HFF-Myc (cell line): ENCODE data around the gene E2F6.

Experiments used
- DNase-seq: peaks from one replicate; pipeline ENCODE4 v3.0.0-alpha.2; 2011; ENCODE audit warnings: low read depth; ENCODE audit errors: extremely low read depth
- H3K4me3 ChIP-seq: replicated peaks from 2 replicates; pipeline ENCODE4 v1.5.1; 2011; ENCODE audit warnings: low read depth, mild to moderate bottlenecking, control low read depth, low read length
- CTCF ChIP-seq: IDR thresholded peaks from 2 replicates; pipeline ENCODE4 v1.5.1; 2012; ENCODE audit warnings: mild to moderate bottlenecking, low read depth, low read length, control low read depth; ENCODE audit errors: missing control alignments

The E2F6 gene

DNA sequence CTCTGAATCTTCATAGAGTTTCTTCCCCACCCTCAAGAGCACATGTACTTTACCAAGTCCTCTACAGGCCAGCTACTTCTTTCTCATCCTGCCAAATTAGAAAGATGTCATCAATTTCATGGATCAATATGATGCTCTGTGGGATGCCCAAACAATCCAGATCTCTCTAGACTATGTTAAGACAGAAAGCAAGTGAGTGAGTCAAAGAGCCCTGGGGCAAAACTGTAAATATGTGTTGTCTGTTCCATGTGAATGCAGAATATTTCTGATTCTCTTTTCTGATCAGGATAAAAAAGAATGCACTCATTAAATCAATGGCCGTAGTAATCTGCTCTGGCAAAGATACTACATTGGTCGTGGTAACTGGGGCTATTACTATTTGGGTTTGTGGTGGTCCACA lies 68.4 kb downstream of the E2F6 start:
- no peak for TF ChIP-seq CTCF
- no peak for DNase-seq
- H3K4me3 ChIP-seq: no peak overlapping the region

- no peak overlapping the region for H3K4me3 ChIP-seq
- no peak for TF ChIP-seq CTCF
- no peak for DNase-seq
These were observed 69.2 kb downstream of the E2F6 start for GRCh38 chr2:11396467-11397445.

GRCh38 chr2:11396021-11396420 lies 69.9 kb downstream of the E2F6 start:
- no peak for TF ChIP-seq CTCF
- H3K4me3 ChIP-seq: no peak overlapping the region
- no peak for DNase-seq

GRCh38 chr2:11395389-11395788 lies 70.6 kb downstream of the E2F6 start:
- no peak for DNase-seq
- H3K4me3 ChIP-seq: no peak overlapping the region
- no peak for TF ChIP-seq CTCF
